DLD1 (cell line): Measurements from ENCODE around the gene AHSG.

Experiments used
- in situ Hi-C: cut with HindIII; loops from 2 replicates; pipeline ENCODE4 v1.10.0; 2017; ENCODE audit warnings: low sequenced_read_pairs

Gene AHSG

DNA sequence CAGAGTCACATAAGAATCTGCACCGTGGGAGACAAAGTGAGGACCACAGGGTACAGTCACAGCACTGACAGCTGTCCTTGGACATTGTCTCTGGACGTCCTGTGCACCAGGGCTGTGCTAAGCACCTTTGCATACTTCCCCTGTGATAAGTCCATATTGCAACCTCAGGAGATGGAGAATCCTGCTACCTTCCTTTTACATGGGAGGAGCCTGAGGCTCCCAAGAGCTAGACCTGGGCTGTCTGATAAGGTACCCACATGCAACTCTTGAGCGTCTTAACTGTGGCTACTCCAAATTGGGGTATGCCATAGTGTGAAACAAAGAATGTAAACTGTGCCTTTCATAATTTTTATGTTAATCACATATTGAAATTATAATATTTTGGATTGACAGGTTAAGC lies 24.8 kb downstream of the AHSG start:
- in situ Hi-C loops, result no loop called here

GRCh38 chr3:186638259-186638658 lies 25.4 kb downstream of the AHSG start:
- in situ Hi-C loops, result no loop called here

GRCh38 chr3:186639778-186640472 lies 27.1 kb downstream of the AHSG start, which contains the start of gene FETUB:
TSS of gene FETUB (plus strand) at chr3:186640399. CDS start at chr3:186640461, 62 bp downstream.
- in situ Hi-C loops, result no loop called here

DNA sequence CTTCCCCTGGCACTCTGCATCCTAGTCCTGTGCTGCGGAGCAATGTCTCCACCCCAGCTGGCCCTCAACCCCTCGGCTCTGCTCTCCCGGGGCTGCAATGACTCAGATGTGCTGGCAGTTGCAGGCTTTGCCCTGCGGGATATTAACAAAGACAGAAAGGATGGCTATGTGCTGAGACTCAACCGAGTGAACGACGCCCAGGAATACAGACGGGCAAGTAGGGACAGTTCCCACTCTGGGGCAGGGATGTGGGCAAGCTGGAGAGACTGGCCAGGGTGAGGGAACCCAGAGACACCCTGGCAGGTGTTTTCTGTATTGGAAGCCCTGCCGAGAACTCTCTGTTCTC lies 27.6 kb downstream of the AHSG start:
- in situ Hi-C loops, result no loop called here

DNA sequence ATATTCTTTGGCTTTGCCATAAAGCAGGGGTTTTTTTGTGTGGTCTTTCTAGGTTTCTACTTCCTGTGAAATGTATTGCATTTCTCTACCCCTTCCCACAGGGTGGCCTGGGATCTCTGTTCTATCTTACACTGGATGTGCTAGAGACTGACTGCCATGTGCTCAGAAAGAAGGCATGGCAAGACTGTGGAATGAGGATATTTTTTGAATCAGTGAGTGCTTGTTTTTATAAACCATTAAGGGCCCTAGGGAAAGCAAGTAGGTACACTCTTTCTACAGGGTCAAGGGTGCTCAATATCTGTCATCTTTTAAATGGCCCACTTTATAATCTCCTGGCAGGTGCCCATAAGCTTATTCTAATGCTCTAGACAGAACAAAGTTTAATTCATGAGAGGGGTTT lies 28.1 kb downstream of the AHSG start:
- in situ Hi-C loops, result no loop called here

DNA sequence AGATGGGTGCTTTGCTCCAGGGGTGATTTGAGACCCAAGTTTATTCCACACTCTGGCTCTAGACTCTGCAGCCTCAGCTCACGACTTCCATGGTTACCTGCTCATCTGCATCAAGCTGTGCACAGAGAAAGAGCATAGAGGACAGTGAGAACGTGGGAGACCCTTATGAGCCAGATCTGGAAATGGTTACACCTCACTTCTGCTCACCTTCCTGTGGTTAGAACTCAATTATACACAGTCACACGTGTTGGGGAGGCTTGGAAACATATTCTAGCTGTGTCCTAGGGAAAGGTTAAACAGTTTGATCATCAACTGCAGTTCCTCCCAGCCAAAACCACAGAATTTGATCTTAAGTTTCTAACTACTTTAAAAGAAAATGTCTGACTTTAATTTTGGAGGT lies 29.2 kb downstream of the AHSG start:
- in situ Hi-C loops, result no loop called here

GRCh38 chr3:186643493-186643892 lies 30.6 kb downstream of the AHSG start:
- in situ Hi-C loops, result no loop called here

GRCh38 chr3:186644683-186645082 lies 31.8 kb downstream of the AHSG start:
- in situ Hi-C loops, result no loop called here

GRCh38 chr3:186646106-186646505 lies 33.2 kb downstream of the AHSG start:
- in situ Hi-C loops, result no loop called here

GRCh38 chr3:186646841-186647240 lies 34.0 kb downstream of the AHSG start:
- in situ Hi-C loops, result no loop called here

DNA sequence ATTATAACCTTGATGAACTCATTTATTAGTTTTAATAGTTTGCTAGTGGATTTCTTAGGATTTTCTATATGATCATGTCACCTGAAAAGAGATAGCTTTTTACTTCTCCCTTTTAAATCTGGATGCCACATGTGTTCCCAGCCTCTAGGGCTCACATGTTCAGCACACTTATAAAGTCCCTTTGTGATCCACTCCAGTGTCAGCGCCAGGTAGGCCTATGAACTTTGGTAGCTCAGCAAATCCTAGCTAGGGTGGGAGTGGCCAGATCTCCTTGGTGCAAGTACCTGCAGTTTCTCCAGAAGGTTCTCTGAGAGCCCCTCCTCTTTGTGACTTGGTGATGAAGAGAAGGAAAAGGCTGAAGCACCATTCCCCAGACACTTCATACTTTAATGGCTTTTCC lies 36.0 kb downstream of the AHSG start:
- in situ Hi-C loops, result no loop called here

- in situ Hi-C loops, result no loop called here
Observed at GRCh38 chr3:186651678-186652215, 38.9 kb downstream of the AHSG start.

GRCh38 chr3:186653080-186653707 lies 40.3 kb downstream of the AHSG start:
- in situ Hi-C loops, result no loop called here

DNA sequence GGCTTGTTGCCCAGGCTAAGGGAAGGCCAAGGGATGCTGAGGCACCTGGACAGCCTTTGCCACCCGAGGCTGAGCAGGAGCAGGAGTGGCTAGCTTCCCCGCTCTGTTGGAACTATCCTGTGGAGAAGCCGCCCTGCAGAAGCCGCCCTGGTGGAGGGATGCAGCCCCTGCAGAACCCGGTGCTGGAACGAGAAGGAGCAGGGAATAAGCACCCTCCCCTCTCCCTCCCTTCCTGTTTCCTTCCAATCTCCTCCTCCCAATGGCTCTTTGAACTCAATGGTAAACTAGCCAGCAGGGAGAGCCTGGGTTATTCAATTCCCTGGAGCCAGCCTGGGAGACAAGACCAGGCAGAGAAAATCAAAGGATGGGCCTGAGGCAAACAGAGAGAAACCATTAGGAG lies 41.1 kb downstream of the AHSG start:
- in situ Hi-C loops, result no loop called here

DNA sequence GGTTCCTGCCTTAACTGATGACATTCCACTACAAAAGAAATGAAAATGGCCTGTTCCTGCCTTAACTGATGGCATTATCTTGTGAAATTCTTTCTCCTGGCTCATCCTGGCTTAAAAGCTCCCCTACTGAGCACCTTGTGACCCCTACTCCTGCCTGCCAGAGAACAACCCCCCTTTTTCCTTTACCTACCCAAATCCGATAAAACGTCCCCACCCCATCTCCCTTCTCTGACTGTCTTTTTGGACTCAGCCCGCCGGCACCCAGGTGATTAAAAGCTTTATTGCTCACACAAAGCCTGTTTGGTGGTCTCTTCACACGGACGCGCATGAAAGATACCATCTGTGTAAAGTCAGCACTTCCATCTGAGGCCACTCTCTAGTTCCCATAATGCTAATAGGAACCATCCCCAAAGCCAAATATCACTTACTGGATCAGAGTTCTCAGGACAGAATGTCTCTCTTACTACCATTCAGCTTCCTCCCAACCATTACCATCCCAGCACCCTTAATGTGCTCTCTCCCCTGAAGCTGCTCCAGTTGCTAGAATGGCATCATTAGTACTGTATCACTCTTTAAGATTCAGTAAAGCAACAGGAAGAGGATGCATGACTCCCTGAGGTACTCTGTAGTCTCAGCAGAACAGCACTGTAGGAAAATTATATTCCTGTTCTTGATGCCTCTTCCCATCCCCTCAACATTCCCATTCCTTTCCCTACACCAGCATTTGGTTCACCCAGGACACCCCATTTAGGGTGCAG lies 50.7 kb downstream of the AHSG start:
- in situ Hi-C loops, result no loop called here

DNA sequence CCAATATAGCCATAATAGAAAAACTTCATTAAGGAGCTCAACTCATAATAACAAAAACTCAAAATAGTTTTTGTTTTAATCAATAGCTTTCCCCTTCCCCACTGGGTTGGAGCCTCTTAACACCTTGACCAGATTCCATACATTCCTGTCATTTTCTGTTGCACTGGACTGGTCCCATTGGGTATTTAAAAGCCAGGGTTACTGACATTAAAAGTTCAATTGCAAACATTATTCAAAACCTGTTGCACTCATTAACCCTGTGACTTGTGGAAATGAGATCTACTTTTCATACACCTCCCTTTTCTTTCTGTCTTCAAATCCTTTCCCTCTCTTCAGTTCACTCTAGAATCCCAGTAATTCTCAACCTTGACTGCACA lies 51.2 kb downstream of the AHSG start:
- in situ Hi-C loops, result no loop called here

DNA sequence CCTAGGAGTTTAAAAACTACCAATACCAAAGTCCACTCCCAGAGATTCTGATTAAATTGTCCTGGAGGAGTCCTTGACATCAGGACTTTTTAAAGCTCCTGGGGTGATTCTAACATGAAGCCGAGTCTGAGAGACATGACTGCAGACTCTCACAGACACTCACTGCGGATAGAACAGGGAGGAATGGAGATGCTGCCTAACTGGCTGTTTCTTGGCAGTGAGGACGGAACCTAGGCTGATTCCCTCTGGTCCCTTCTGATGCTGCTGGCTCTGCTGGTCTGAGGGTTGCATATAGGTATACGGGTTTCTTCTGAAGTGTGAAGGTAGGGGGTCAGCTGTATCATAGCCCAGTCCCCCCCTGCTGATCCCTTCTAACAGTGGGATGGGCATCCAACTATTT lies 51.6 kb downstream of the AHSG start:
- in situ Hi-C loops, result no loop called here

GRCh38 chr3:186665625-186666188 lies 52.8 kb downstream of the AHSG start, which contains the start of gene HRG:
TSS of gene HRG (plus strand) at chr3:186666014. CDS start at chr3:186666032, 18 bp downstream.
- in situ Hi-C loops, result no loop called here

- in situ Hi-C loops, result no loop called here
Observed at GRCh38 chr3:186668426-186668825, 55.6 kb downstream of the AHSG start.

GRCh38 chr3:186669378-186670084 lies 56.7 kb downstream of the AHSG start:
- in situ Hi-C loops, result no loop called here

DNA sequence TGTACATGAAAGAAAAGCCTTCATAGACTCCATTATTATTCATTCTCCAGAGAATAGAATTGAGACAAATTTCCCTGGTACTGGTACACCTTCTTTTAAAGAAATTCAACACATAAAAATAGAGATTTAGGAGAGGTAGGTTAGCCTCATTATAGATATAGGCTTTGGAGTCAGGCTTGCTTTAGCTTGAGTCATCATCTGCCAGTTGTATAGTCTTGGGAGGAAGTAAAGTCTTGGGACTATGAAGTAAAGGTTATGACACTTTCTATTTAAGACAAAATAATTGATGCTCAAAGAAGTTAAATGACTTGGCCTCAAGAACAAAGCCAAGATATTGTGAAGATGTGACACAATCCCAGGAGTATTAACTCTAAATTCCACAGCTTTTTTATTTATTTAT lies 57.3 kb downstream of the AHSG start:
- in situ Hi-C loops, result no loop called here
